CD4-positive, alpha-beta T cell treated with Interleukin-4 for 1 hour (primary cell): ENCODE results near the gene ZNF560.

Experiments used
- DNase-seq, 2 donors: peaks; one replicate each; pipeline ENCODE4 v3.0.0-alpha.2; 2020 to 2022

The ZNF560 gene

DNA sequence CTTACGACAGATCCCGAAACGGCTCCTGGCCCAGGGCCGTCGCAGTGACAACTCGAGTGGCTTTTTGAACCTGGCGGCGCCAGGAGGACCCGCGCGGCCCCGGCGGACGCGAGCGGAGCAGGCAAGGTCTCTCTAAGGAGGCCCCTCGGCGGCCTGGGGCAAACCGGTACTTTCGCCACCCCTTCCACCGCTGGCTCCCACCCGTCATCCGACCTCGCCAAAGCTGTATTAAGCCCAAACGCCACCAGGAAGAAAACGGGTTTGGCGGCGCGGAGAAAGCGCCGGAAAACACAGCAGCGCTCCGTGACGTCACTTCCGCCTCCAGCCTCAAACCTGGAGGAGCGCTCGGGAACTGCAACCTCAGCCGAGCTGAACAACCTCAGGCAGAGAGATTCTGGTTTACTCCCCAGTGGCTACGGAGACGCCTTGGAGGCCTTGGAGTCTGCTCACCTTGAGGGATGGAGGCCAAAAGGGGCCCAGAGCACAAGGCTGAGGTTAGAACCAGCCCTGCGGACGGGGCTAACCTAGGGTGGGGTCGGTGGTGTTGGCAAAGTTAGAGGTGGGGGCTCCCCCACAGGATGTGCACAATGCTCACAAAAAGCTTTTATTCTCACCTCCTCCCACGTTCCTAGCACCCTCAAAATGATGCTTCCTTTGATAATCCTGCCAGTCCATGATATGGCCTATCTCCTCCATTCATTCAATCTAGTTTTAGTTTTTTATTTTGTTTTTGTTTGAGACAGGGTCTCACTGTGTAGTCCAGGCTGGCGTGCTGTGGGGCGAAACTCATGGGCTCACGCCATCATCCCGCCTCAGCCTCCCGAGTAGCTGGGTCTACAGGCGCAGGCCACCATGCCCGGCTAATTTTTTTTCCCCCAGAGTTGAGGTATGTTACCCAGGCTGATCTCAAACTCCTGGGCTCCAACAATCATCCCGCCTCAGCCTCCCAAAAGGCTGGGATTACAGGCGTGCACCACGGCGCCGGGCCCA, 62.8 kb downstream of the ZNF560 start, which contains the start of gene ZNF266:
Gene ZNF266 (minus strand): TSS at position 295 of the 990 bp plus-strand sequence. CDS start 15,484 bp downstream, outside the sequence.
- DNase-seq, result peak; percentile 92 to 94

- DNase-seq, result peak; percentile 30 to 61
Measured at GRCh38 chr19:9431475-9431874, 66.9 kb downstream of the ZNF560 start.

- DNase-seq, result no peak
Measured at GRCh38 chr19:9430444-9430843, 68.0 kb downstream of the ZNF560 start.

- DNase-seq, result no peak
Measured at GRCh38 chr19:9427941-9428340, 70.5 kb downstream of the ZNF560 start.
